D721Med (cell line): Measurements from ENCODE around the gene MTMR4.
"Not testable (repeated sequence)": the region's sequence is repeated elsewhere in the genome, so short reads cannot be mapped to it uniquely, and the experiment has no call there.

Experiments
- DNase-seq: peaks from one replicate; pipeline ENCODE4 v3.0.0; 2011; ENCODE audit warnings: low spot score; ENCODE audit not compliant: insufficient read length
- FAIRE-seq: peaks from 2 replicates; lab custom pipeline; 2011; peaks lifted over from hg19 to GRCh38; lab: Jason Lieb, UNC
- CTCF ChIP-seq: IDR thresholded peaks from 2 replicates; pipeline ENCODE4 v1.5.1; 2012; ENCODE audit warnings: mild to moderate bottlenecking, control low read depth; ENCODE audit not compliant: insufficient read depth; ENCODE audit errors: missing control alignments

The MTMR4 gene

GRCh38 chr17:58506354-58507080 is 7.9 kb downstream of the MTMR4 start:
- DNase-seq (no peak), FAIRE-seq (no peak)
- TF ChIP-seq CTCF = no peak

- no peak for TF ChIP-seq CTCF
- FAIRE-seq (no peak), DNase-seq (no peak)
These were observed 9.5 kb downstream of the MTMR4 start for GRCh38 chr17:58504826-58505351.

- FAIRE-seq = no peak
- no peak for TF ChIP-seq CTCF
- no peak for DNase-seq
These were observed 10.6 kb downstream of the MTMR4 start for GRCh38 chr17:58503866-58504265.

- not testable (repeated sequence) for FAIRE-seq, DNase-seq
These were observed 11.3 kb downstream of the MTMR4 start for GRCh38 chr17:58503134-58503533.

- FAIRE-seq (no peak), DNase-seq (no peak)
- no peak for TF ChIP-seq CTCF
These were observed 13.0 kb downstream of the MTMR4 start for GRCh38 chr17:58501451-58501850.

- FAIRE-seq (no peak), DNase-seq (no peak)
- no peak for TF ChIP-seq CTCF
These were observed 16.1 kb downstream of the MTMR4 start for GRCh38 chr17:58498177-58498828.

- FAIRE-seq = no peak
These were observed 20.9 kb downstream of the MTMR4 start for GRCh38 chr17:58493506-58493905.

More at GRCh38 chr17:58493506-58493905, 20.9 kb downstream of the MTMR4 start:
- no peak for DNase-seq
- no peak for TF ChIP-seq CTCF
